GM19035 (cell line): ENCODE measurements around the gene VANGL2.
"Not testable (repeated sequence)": the region's sequence is repeated elsewhere in the genome, so short reads cannot be mapped to it uniquely, and the experiment has no call there.

Experiments
- ATAC-seq: cut with Tn5 transposase; IDR thresholded peaks from one replicate; pipeline ENCODE4 v1.9.1; 2021; ENCODE audit not compliant: unreplicated experiment

Gene VANGL2

GRCh38 chr1:160370561-160371345 is 29.6 kb upstream of the VANGL2 start:
- ATAC-seq = no peak

GRCh38 chr1:160371346-160371631 is 29.1 kb upstream of the VANGL2 start:
- no peak for ATAC-seq

- no peak for ATAC-seq
These were observed 28.6 kb upstream of the VANGL2 start for GRCh38 chr1:160371756-160372155.

- no peak for ATAC-seq
These were observed 26.7 kb upstream of the VANGL2 start for GRCh38 chr1:160373696-160374095.

GRCh38 chr1:160374306-160375110 is 25.9 kb upstream of the VANGL2 start:
- no peak for ATAC-seq

GRCh38 chr1:160375788-160376524 is 24.4 kb upstream of the VANGL2 start:
- ATAC-seq = peak; percentile 55

- ATAC-seq = peak; percentile 64
These were observed 23.7 kb upstream of the VANGL2 start for GRCh38 chr1:160376525-160377131.

- no peak for ATAC-seq
These were observed 22.7 kb upstream of the VANGL2 start for GRCh38 chr1:160377585-160378206.

- ATAC-seq = not testable (repeated sequence)
These were observed 15.6 kb upstream of the VANGL2 start for GRCh38 chr1:160384812-160385211.

GRCh38 chr1:160388406-160388805 is 12.0 kb upstream of the VANGL2 start:
- not testable (repeated sequence) for ATAC-seq

- ATAC-seq = no peak
These were observed 5.7 kb upstream of the VANGL2 start for GRCh38 chr1:160394673-160395072.

GRCh38 chr1:160397651-160398050 is 2.7 kb upstream of the VANGL2 start:
- ATAC-seq = no peak

GRCh38 chr1:160398823-160399222 is 1.5 kb upstream of the VANGL2 start:
- no peak for ATAC-seq

- ATAC-seq = no peak
These were observed 681 bp upstream of the VANGL2 start for GRCh38 chr1:160399544-160400222.

GRCh38 chr1:160400646-160401486 is 502 bp downstream of the VANGL2 start:
- ATAC-seq = no peak

GRCh38 chr1:160401487-160401805 is 1.1 kb downstream of the VANGL2 start:
- no peak for ATAC-seq

GRCh38 chr1:160402001-160402795 is 1.8 kb downstream of the VANGL2 start:
- ATAC-seq = no peak

GRCh38 chr1:160403244-160403643 is 2.9 kb downstream of the VANGL2 start:
- ATAC-seq = no peak

GRCh38 chr1:160404094-160404493 is 3.7 kb downstream of the VANGL2 start:
- no peak for ATAC-seq
